HEK293 (cell line): ENCODE results near the gene LILRB1.

Source experiments
- CTCF ChIA-PET: fragments of 350-600 bp; formaldehyde crosslinking; extraction: SDS; loops from one replicate; lab custom pipeline; 2021; ENCODE audit warnings: antibody characterized with exemption; lab: Yijun Ruan, JAX
- POLR2A ChIA-PET: fragments of 300-600 bp; formaldehyde crosslinking; extraction: SDS; loops from one replicate; lab custom pipeline; 2020; ENCODE audit warnings: antibody characterized with exemption, inconsistent platforms; lab: Yijun Ruan, JAX
- H3K27ac ChIP-seq: fragments of 200-500 bp; sonication (Bioruptor generic); 2 replicates; pipeline ENCODE4 v1.5.1; 2014; ENCODE audit warnings: low read depth, low read length, control low read depth, inconsistent platforms; ENCODE audit errors: extremely low read depth
- H3K36me3 ChIP-seq, 2 experiments: fragments of 200-500 bp in 1 of 2; sonication (Bioruptor generic) in 1 of 2; 1 replicate in 1 of 2; 2 replicates in 1 of 2; pipeline ENCODE4 v1.5.1; 2014 to 2017; ENCODE audit warnings: inconsistent platforms in 2 of 2, low read length in 2 of 2; ENCODE audit not compliant: control insufficient read depth in 2 of 2, insufficient read depth in 1 of 2
- H3K4me1 ChIP-seq: fragments of 200-500 bp; sonication (Bioruptor generic); 2 replicates; pipeline ENCODE4 v1.5.1; 2014; ENCODE audit warnings: mild to moderate bottlenecking, low read length, inconsistent platforms; ENCODE audit not compliant: control insufficient read depth, insufficient read depth
- H3K4me3 ChIP-seq: 2 replicates; pipeline ENCODE4 v1.5.1; 2011; ENCODE audit warnings: low read depth, mild to moderate bottlenecking, control low read depth, low read length, moderate library complexity
- H3K9me3 ChIP-seq: fragments of 200-500 bp; sonication (Bioruptor generic); 2 replicates; pipeline ENCODE4 v1.5.1; 2014; ENCODE audit warnings: low read depth, low read length, inconsistent platforms; ENCODE audit not compliant: control insufficient read depth, insufficient read depth
- YY1 ChIP-seq: fragments of 450-650 bp; formaldehyde crosslinking; IDR thresholded peaks from 2 replicates; pipeline ENCODE4 v1.5.1; 2018; ENCODE audit warnings: missing biosample characterization, missing genetic modification characterization
- YY2 ChIP-seq: fragments of 450-650 bp; formaldehyde crosslinking; IDR thresholded peaks from 2 replicates; pipeline ENCODE4 v1.5.1; 2016; ENCODE audit warnings: missing biosample characterization, missing genetic modification characterization
- ZFHX2 ChIP-seq: fragments of 450-650 bp; formaldehyde crosslinking; conservative IDR thresholded peaks from 2 replicates; pipeline ENCODE4 v1.5.1; 2016; ENCODE audit warnings: missing biosample characterization, missing genetic modification characterization
- ZIC2 ChIP-seq: fragments of 450-650 bp; formaldehyde crosslinking; IDR thresholded peaks from 2 replicates; pipeline ENCODE4 v1.5.1; 2016; ENCODE audit warnings: missing biosample characterization, missing genetic modification characterization
- ZNF211 ChIP-seq: fragments of 450-650 bp; formaldehyde crosslinking; IDR thresholded peaks from 2 replicates; pipeline ENCODE4 v1.5.1; 2016; ENCODE audit warnings: low read depth, missing biosample characterization, missing genetic modification characterization
- ZNF221 ChIP-seq: fragments of 450-650 bp; formaldehyde crosslinking; IDR thresholded peaks from 2 replicates; pipeline ENCODE4 v1.5.1; 2017; ENCODE audit warnings: missing biosample characterization, missing genetic modification characterization, borderline replicate concordance
- ZNF292 ChIP-seq: fragments of 450-650 bp; formaldehyde crosslinking; IDR thresholded peaks from 2 replicates; pipeline ENCODE4 v1.5.1; 2016; ENCODE audit warnings: low read depth, missing biosample characterization, missing genetic modification characterization, borderline replicate concordance
- ZNF341 ChIP-seq: fragments of 450-650 bp; formaldehyde crosslinking; IDR thresholded peaks from 2 replicates; pipeline ENCODE4; 2016; ENCODE audit warnings: low read depth, missing biosample characterization, missing genetic modification characterization
- ZNF426 ChIP-seq: fragments of 450-650 bp; formaldehyde crosslinking; IDR thresholded peaks from 2 replicates; pipeline ENCODE4 v1.5.1; 2017; ENCODE audit warnings: missing biosample characterization, missing genetic modification characterization, mild to moderate bottlenecking, inconsistent platforms, moderate library complexity
- ZNF501 ChIP-seq: fragments of 450-650 bp; formaldehyde crosslinking; IDR thresholded peaks from 2 replicates; pipeline ENCODE4 v1.5.1; 2016; ENCODE audit warnings: missing biosample characterization, missing genetic modification characterization
- ZNF560 ChIP-seq: fragments of 450-650 bp; formaldehyde crosslinking; IDR thresholded peaks from 2 replicates; pipeline ENCODE4 v1.5.1; 2017; ENCODE audit warnings: missing biosample characterization, missing genetic modification characterization, borderline replicate concordance
- ZNF623 ChIP-seq: fragments of 450-650 bp; formaldehyde crosslinking; IDR thresholded peaks from 2 replicates; pipeline ENCODE4 v1.5.1; 2016; ENCODE audit warnings: missing biosample characterization, missing genetic modification characterization
- ZNF658 ChIP-seq: fragments of 450-650 bp; formaldehyde crosslinking; IDR thresholded peaks from 2 replicates; pipeline ENCODE4; 2016; ENCODE audit warnings: missing biosample characterization, missing genetic modification characterization
- ZNF664 ChIP-seq: fragments of 450-650 bp; formaldehyde crosslinking; IDR thresholded peaks from 2 replicates; pipeline ENCODE4 v1.5.1; 2016; ENCODE audit warnings: missing biosample characterization, missing genetic modification characterization
- ZXDB ChIP-seq: fragments of 450-650 bp; formaldehyde crosslinking; IDR thresholded peaks from 2 replicates; pipeline ENCODE4 v1.5.1; 2016; ENCODE audit warnings: missing biosample characterization, missing genetic modification characterization
- TF ChIP-seq, protein P1 (sequence below): fragments of 450-650 bp; formaldehyde crosslinking; IDR thresholded peaks from 2 replicates; pipeline ENCODE4 v1.5.1; 2016; ENCODE audit warnings: missing biosample characterization, missing genetic modification characterization
- TF ChIP-seq, protein P2 (sequence below): fragments of 450-650 bp; formaldehyde crosslinking; IDR thresholded peaks from 2 replicates; pipeline ENCODE4 v1.5.1; 2016; ENCODE audit warnings: missing biosample characterization, missing genetic modification characterization
- TF ChIP-seq, protein P3 (sequence below): fragments of 450-650 bp; formaldehyde crosslinking; IDR thresholded peaks from 2 replicates; pipeline ENCODE4 v1.5.1; 2016; ENCODE audit warnings: missing biosample characterization, missing genetic modification characterization, borderline replicate concordance
- TF ChIP-seq, protein P4 (sequence below): fragments of 450-650 bp; formaldehyde crosslinking; IDR thresholded peaks from 2 replicates; pipeline ENCODE4 v1.5.1; 2016; ENCODE audit warnings: missing biosample characterization, missing genetic modification characterization
- TF ChIP-seq, protein P5 (sequence below): fragments of 450-650 bp; formaldehyde crosslinking; IDR thresholded peaks from 2 replicates; pipeline ENCODE4 v1.5.1; 2017; ENCODE audit warnings: missing biosample characterization, missing genetic modification characterization

Gene LILRB1

DNA sequence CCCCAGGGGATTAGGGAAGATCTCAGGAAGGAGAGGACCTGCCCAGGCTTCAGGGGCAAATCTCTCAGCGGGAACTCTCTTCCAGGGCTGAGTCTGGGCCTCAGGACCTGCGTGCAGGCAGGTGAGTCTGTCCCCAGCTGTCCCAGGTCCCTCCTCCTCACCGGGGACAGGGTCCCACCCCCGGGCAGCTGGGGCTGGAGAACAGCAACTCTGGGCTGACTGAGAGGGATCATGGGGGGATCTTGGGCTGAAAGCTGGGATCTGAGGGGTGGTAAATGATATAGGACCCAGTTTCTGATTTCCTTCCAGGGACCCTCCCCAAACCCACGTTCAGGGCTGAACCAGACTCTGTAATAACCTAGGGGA is 22.5 kb upstream of the LILRB1 start:
- TF ChIP-seq, protein P1, sequence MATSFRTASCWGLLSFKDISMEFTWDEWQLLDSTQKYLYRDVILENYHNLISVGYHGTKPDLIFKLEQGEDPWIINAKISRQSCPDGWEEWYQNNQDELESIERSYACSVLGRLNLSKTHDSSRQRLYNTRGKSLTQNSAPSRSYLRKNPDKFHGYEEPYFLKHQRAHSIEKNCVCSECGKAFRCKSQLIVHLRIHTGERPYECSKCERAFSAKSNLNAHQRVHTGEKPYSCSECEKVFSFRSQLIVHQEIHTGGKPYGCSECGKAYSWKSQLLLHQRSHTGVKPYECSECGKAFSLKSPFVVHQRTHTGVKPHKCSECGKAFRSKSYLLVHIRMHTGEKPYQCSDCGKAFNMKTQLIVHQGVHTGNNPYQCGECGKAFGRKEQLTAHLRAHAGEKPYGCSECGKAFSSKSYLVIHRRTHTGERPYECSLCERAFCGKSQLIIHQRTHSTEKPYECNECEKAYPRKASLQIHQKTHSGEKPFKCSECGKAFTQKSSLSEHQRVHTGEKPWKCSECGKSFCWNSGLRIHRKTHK (tag by site-specific recombination), result no peak
- TF ChIP-seq, protein P2, sequence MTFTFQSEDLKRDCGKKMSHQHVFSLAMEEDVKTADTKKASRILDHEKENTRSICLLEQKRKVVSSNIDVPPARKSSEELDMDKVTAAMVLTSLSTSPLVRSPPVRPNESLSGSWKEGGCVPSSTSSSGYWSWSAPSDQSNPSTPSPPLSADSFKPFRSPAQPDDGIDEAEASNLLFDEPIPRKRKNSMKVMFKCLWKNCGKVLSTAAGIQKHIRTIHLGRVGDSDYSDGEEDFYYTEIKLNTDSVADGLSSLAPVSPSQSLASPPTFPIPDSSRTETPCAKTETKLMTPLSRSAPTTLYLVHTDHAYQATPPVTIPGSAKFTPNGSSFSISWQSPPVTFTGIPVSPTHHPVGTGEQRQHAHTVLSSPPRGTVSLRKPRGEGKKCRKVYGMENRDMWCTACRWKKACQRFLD (tag by site-specific recombination), result no peak
- TF ChIP-seq ZNF501 (tag by site-specific recombination), result no peak
- no peak for TF ChIP-seq ZNF211 (tag by site-specific recombination)
- TF ChIP-seq, protein P3, sequence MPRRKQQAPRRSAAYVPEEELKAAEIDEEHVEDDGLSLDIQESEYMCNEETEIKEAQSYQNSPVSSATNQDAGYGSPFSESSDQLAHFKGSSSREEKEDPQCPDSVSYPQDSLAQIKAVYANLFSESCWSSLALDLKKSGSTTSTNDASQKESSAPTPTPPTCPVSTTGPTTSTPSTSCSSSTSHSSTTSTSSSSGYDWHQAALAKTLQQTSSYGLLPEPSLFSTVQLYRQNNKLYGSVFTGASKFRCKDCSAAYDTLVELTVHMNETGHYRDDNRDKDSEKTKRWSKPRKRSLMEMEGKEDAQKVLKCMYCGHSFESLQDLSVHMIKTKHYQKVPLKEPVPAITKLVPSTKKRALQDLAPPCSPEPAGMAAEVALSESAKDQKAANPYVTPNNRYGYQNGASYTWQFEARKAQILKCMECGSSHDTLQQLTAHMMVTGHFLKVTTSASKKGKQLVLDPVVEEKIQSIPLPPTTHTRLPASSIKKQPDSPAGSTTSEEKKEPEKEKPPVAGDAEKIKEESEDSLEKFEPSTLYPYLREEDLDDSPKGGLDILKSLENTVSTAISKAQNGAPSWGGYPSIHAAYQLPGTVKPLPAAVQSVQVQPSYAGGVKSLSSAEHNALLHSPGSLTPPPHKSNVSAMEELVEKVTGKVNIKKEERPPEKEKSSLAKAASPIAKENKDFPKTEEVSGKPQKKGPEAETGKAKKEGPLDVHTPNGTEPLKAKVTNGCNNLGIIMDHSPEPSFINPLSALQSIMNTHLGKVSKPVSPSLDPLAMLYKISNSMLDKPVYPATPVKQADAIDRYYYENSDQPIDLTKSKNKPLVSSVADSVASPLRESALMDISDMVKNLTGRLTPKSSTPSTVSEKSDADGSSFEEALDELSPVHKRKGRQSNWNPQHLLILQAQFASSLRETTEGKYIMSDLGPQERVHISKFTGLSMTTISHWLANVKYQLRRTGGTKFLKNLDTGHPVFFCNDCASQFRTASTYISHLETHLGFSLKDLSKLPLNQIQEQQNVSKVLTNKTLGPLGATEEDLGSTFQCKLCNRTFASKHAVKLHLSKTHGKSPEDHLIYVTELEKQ (tag by site-specific recombination), result no peak
- TF ChIP-seq ZNF221, result no peak
- TF ChIP-seq ZNF341 (tag by site-specific recombination), result no peak
- no peak for TF ChIP-seq YY2 (tag by site-specific recombination)
- TF ChIP-seq ZNF560 (tag by site-specific recombination), result no peak
- TF ChIP-seq ZNF426 (tag by site-specific recombination), result no peak
- TF ChIP-seq YY1, result no peak
- TF ChIP-seq, protein P4, sequence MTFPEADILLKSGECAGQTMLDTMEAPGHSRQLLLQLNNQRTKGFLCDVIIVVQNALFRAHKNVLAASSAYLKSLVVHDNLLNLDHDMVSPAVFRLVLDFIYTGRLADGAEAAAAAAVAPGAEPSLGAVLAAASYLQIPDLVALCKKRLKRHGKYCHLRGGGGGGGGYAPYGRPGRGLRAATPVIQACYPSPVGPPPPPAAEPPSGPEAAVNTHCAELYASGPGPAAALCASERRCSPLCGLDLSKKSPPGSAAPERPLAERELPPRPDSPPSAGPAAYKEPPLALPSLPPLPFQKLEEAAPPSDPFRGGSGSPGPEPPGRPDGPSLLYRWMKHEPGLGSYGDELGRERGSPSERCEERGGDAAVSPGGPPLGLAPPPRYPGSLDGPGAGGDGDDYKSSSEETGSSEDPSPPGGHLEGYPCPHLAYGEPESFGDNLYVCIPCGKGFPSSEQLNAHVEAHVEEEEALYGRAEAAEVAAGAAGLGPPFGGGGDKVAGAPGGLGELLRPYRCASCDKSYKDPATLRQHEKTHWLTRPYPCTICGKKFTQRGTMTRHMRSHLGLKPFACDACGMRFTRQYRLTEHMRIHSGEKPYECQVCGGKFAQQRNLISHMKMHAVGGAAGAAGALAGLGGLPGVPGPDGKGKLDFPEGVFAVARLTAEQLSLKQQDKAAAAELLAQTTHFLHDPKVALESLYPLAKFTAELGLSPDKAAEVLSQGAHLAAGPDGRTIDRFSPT (tag by site-specific recombination), result no peak
- no peak for TF ChIP-seq ZNF664 (tag by site-specific recombination)
- TF ChIP-seq, protein P5, sequence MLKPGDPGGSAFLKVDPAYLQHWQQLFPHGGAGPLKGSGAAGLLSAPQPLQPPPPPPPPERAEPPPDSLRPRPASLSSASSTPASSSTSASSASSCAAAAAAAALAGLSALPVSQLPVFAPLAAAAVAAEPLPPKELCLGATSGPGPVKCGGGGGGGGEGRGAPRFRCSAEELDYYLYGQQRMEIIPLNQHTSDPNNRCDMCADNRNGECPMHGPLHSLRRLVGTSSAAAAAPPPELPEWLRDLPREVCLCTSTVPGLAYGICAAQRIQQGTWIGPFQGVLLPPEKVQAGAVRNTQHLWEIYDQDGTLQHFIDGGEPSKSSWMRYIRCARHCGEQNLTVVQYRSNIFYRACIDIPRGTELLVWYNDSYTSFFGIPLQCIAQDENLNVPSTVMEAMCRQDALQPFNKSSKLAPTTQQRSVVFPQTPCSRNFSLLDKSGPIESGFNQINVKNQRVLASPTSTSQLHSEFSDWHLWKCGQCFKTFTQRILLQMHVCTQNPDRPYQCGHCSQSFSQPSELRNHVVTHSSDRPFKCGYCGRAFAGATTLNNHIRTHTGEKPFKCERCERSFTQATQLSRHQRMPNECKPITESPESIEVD (tag by site-specific recombination), result no peak
- TF ChIP-seq ZNF658 (tag by site-specific recombination), result no peak
- TF ChIP-seq ZXDB (tag by site-specific recombination), result no peak
- TF ChIP-seq ZFHX2 (tag by site-specific recombination), result no peak
- no peak for TF ChIP-seq ZNF292
- no peak for TF ChIP-seq ZNF623 (tag by site-specific recombination)
- no peak for TF ChIP-seq ZIC2
- TF ChIP-seq, all 188 proteins: peak for 0
- H3K4me3 ChIP-seq, result no peak overlapping the region
- POLR2A ChIA-PET, result no interaction called here
- CTCF ChIA-PET, result no interaction called here
- no peak overlapping the region for H3K27ac ChIP-seq
- H3K9me3 ChIP-seq, result no peaks in the 10 kb centered on the region; the same call in 1 of the 2 replicates
- H3K36me3 ChIP-seq, result no peaks in the 10 kb centered on the region
- no peaks in the 10 kb centered on the region for H3K4me1 ChIP-seq
